SU-DHL-6 (cell line): ENCODE measurements around the gene IFNB1.

ENCODE experiments used
- H2AFZ ChIP-seq: fragments of 200-600 bp; sonication (generic); 2 replicates; pipeline ENCODE4 v1.6.1; 2014; ENCODE audit warnings: low read depth, mild to moderate bottlenecking, moderate library complexity, mixed read lengths, antibody characterized with exemption, low read length; ENCODE audit not compliant: severe bottlenecking
- H3F3A ChIP-seq: fragments of 200-600 bp; shearing (Covaris generic); 2 replicates; pipeline ENCODE4 v1.6.0; 2016; ENCODE audit warnings: antibody characterized with exemption, mild to moderate bottlenecking; ENCODE audit not compliant: insufficient read depth
- H3K27ac ChIP-seq: fragments of 200-600 bp; sonication (generic); 2 replicates; pipeline ENCODE4 v1.5.1; 2016; ENCODE audit warnings: low read depth, mild to moderate bottlenecking, low read length, moderate library complexity, mixed read lengths
- H3K27me3 ChIP-seq: fragments of 200-600 bp; sonication (generic), shearing (Covaris generic); 2 replicates; pipeline ENCODE4 v1.6.0; 2014; ENCODE audit warnings: mild to moderate bottlenecking, low read length
- H3K36me3 ChIP-seq: fragments of 200-600 bp; sonication (generic); 2 replicates; pipeline ENCODE4 v1.6.1; 2014; ENCODE audit warnings: mild to moderate bottlenecking, low read length, mixed read lengths
- H3K4me2 ChIP-seq: fragments of 300-600, 200-600 bp; shearing (Covaris generic), sonication (generic); 2 replicates; pipeline ENCODE4 v1.6.0; 2014; ENCODE audit warnings: low read length, low read depth, mild to moderate bottlenecking; ENCODE audit not compliant: poor library complexity, severe bottlenecking
- H3K4me3 ChIP-seq: fragments of 200-600 bp; sonication (generic); 2 replicates; pipeline ENCODE4 v1.5.1; 2014; ENCODE audit warnings: antibody characterized with exemption, low read length, mild to moderate bottlenecking, mixed read lengths; ENCODE audit not compliant: insufficient read depth, poor library complexity, severe bottlenecking
- H3K79me2 ChIP-seq: fragments of 200-600 bp; sonication (generic); 2 replicates; pipeline ENCODE4 v1.6.1; 2014; ENCODE audit warnings: mild to moderate bottlenecking, low read length, moderate library complexity; ENCODE audit not compliant: insufficient read depth
- H3K9ac ChIP-seq: fragments of 200-600 bp; sonication (generic); 2 replicates; pipeline ENCODE4 v1.7.0; 2014; ENCODE audit warnings: mild to moderate bottlenecking, low read length
- H3K9me2 ChIP-seq: fragments of 200-600 bp; sonication (generic); replicated peaks from 2 replicates; pipeline ENCODE4 v1.6.1; 2014; ENCODE audit warnings: low read length; ENCODE audit not compliant: insufficient read depth
- H3K9me3 ChIP-seq: fragments of 200-600 bp; sonication (generic); 2 replicates; pipeline ENCODE4 v1.6.1; 2014; ENCODE audit warnings: low read length, mixed read lengths; ENCODE audit not compliant: insufficient read depth
- H4K20me1 ChIP-seq: fragments of 200-600 bp; sonication (generic); 2 replicates; pipeline ENCODE4 v1.6.1; 2014; ENCODE audit warnings: low read depth, mild to moderate bottlenecking, antibody characterized with exemption, low read length, moderate library complexity, mixed read lengths
- CTCF ChIP-seq: fragments of 200-600 bp; sonication (generic); IDR thresholded peaks from one replicate; pipeline ENCODE4 v1.5.1; 2017; ENCODE audit warnings: antibody characterized with exemption, mild to moderate bottlenecking, low read length, moderate library complexity; ENCODE audit not compliant: insufficient read depth, poor library complexity, severe bottlenecking
- EZH2phosphoT487 ChIP-seq: fragments of 200-600 bp; sonication (generic), shearing (Covaris generic); conservative IDR thresholded peaks from 2 replicates; pipeline ENCODE4 v1.6.1; 2018; ENCODE audit warnings: mild to moderate bottlenecking, antibody characterized with exemption, low read length, moderate library complexity, mixed read lengths

Gene IFNB1

DNA sequence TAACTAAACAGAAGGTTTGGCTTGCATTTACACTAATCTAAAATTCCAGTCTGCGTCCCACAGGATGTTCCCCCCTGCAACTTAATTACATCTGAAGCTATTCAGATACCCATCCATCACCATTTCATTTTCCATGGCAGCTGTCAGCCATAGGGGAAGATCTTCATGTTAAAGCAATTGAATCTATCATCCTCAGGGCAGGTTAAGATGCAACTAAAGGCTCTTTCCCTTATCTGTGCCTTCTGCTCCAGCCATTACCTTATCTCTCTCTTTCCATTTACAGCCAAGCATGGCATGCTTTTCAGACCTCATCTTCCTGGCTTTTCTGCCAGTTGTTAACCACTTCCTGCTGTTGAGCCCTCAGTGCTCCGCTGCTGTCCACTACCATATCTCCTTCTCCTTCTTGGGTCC, 30.5 kb downstream of the IFNB1 start:
- Histone ChIP-seq H3K4me3 (no peak overlapping the region), H3K9ac (no peak overlapping the region), H3K27me3 (no peaks in the 10 kb centered on the region), H4K20me1 (no peaks in the 10 kb centered on the region), H3K9me3 (no peaks in the 10 kb centered on the region), H2AFZ (no peak overlapping the region), H3F3A (no peaks in the 10 kb centered on the region), H3K27ac (no peak overlapping the region), H3K79me2 (no peaks in the 10 kb centered on the region), H3K9me2 (no peaks in the 10 kb centered on the region), H3K36me3 (no peaks in the 10 kb centered on the region), H3K4me2 (no peak overlapping the region)
- no peak for TF ChIP-seq CTCF
- TF ChIP-seq EZH2phosphoT487: no peak

GRCh38 chr9:21043841-21044240, 33.9 kb downstream of the IFNB1 start:
- Histone ChIP-seq H3K9ac (no peak overlapping the region), H3K27me3 (no peaks in the 10 kb centered on the region), H3K79me2 (no peaks in the 10 kb centered on the region), H3K4me3 (no peak overlapping the region), H3K27ac (no peak overlapping the region), H3F3A (no peaks in the 10 kb centered on the region), H3K4me2 (no peak overlapping the region), H3K9me2 (no peaks in the 10 kb centered on the region), H3K9me3 (no peaks in the 10 kb centered on the region), H4K20me1 (no peaks in the 10 kb centered on the region), H2AFZ (no peak overlapping the region), H3K36me3 (no peaks in the 10 kb centered on the region)
- TF ChIP-seq CTCF: no peak
- TF ChIP-seq EZH2phosphoT487: no peak

DNA sequence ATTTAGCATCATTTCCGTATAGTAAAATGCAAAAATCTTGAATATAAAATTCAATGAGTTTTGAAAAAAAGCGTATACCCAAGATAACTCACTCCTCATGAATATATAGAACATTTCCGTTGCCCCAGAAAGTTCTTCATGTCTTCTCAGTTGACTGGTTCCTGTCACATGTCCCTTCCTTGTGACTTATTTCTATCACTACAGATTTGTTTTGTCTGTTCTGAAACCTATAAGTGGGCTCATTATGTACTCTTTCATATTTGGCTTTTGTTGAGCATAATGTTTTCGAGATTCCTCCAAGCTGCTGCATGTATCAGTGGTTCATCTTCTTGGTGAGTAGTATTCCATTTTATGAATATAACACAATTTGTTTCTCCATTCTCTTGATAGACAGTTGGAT, 35.3 kb downstream of the IFNB1 start:
- no peak for TF ChIP-seq CTCF
- TF ChIP-seq EZH2phosphoT487: no peak
- H3F3A ChIP-seq: no peaks in the 10 kb centered on the region
- no peak overlapping the region for H3K4me2 ChIP-seq
- H3K36me3 ChIP-seq: no peaks in the 10 kb centered on the region
- no peaks in the 10 kb centered on the region for H3K9me2 ChIP-seq
- H3K79me2 ChIP-seq: no peaks in the 10 kb centered on the region
- H2AFZ ChIP-seq: no peak overlapping the region
- no peaks in the 10 kb centered on the region for H3K9me3 ChIP-seq
- no peak overlapping the region for H3K27ac ChIP-seq
- no peaks in the 10 kb centered on the region for H3K27me3 ChIP-seq
- H3K9ac ChIP-seq: no peak overlapping the region
- no peaks in the 10 kb centered on the region for H4K20me1 ChIP-seq
- H3K4me3 ChIP-seq: no peak overlapping the region

- Histone ChIP-seq H2AFZ (no peak overlapping the region), H3K27me3 (no peaks in the 10 kb centered on the region), H3K9ac (no peak overlapping the region), H3K36me3 (no peaks in the 10 kb centered on the region), H4K20me1 (no peaks in the 10 kb centered on the region), H3F3A (no peaks in the 10 kb centered on the region), H3K9me3 (no peaks in the 10 kb centered on the region), H3K4me3 (no peak overlapping the region), H3K27ac (no peak overlapping the region), H3K79me2 (no peaks in the 10 kb centered on the region), H3K9me2 (no peaks in the 10 kb centered on the region), H3K4me2 (no peak overlapping the region)
- TF ChIP-seq EZH2phosphoT487: no peak
- TF ChIP-seq CTCF: no peak
Observed at GRCh38 chr9:21039302-21039701, 38.4 kb downstream of the IFNB1 start.
